K562 (cell line): ENCODE data around the gene RNF223. TPM values are rescaled to one million over a fixed set of nuclear protein-coding genes. Genes with fewer than 3 reads are reported as not detected.

Experiments
- ATF7 ChIP-seq: fragments of 450-650 bp; IDR thresholded peaks from 2 replicates; pipeline ENCODE4 v1.7.1; 2014; ENCODE audit warnings: mild to moderate bottlenecking, moderate library complexity
- BDP1 ChIP-seq: IDR thresholded peaks from 3 replicates; pipeline ENCODE4 v1.6.1; 2011; ENCODE audit not compliant: insufficient read length, insufficient read depth
- BRF1 ChIP-seq: IDR thresholded peaks from 3 replicates; pipeline ENCODE4 v1.6.1; 2011; ENCODE audit warnings: borderline replicate concordance, mild to moderate bottlenecking; ENCODE audit not compliant: insufficient read length; ENCODE audit errors: extremely low read depth
- CBX1 ChIP-seq: sonication (generic); IDR thresholded peaks from 2 replicates; pipeline ENCODE4 v1.6.1; 2016; ENCODE audit warnings: antibody characterized with exemption, low read depth, mild to moderate bottlenecking
- CSDE1 ChIP-seq, 2 experiments: fragments of 450-650 bp; IDR thresholded peaks; 2 replicates each; pipeline ENCODE4 v1.6.1; 2016; ENCODE audit warnings: mild to moderate bottlenecking in 1 of 2
- CXXC5 ChIP-seq: fragments of 250-450 bp; sonication (Bioruptor Pico); IDR thresholded peaks from 2 replicates; pipeline ENCODE4 v1.8.0; 2022; ENCODE audit warnings: inconsistent platforms, mild to moderate bottlenecking, moderate library complexity
- GABPB1 ChIP-seq: sonication (generic); formaldehyde crosslinking; IDR thresholded peaks from 2 replicates; pipeline ENCODE4 v1.8.0; 2022; ENCODE audit warnings: mild to moderate bottlenecking, missing genetic modification reagents
- GTF2A2 ChIP-seq: IDR thresholded peaks from 2 replicates; pipeline ENCODE4 v1.6.1; 2016; ENCODE audit warnings: mild to moderate bottlenecking, missing genetic modification characterization, missing compliant biosample characterization
- HDAC1 ChIP-seq, 2 experiments: fragments of 450-650 bp; IDR thresholded peaks; 2 replicates each; pipeline ENCODE4 v1.6.1; 2016 to 2017; ENCODE audit warnings: inconsistent platforms in 1 of 2, mild to moderate bottlenecking in 1 of 2, moderate library complexity in 1 of 2
- HEY1 ChIP-seq: fragments of 250-450 bp; sonication (Bioruptor Pico); IDR thresholded peaks from 2 replicates; pipeline ENCODE4 v1.5.0; 2020; ENCODE audit warnings: mild to moderate bottlenecking, moderate library complexity, borderline replicate concordance
- JUNB ChIP-seq: fragments of 450-650 bp; formaldehyde crosslinking; conservative IDR thresholded peaks from 2 replicates; pipeline ENCODE4 v1.4.0; 2020; ENCODE audit warnings: mild to moderate bottlenecking
- KLF1 ChIP-seq: fragments of 450-650 bp; IDR thresholded peaks from 2 replicates; pipeline ENCODE4 v1.6.1; 2016; ENCODE audit warnings: missing genetic modification characterization, missing compliant biosample characterization
- MAFF ChIP-seq: IDR thresholded peaks from 2 replicates; pipeline ENCODE4 v1.6.1; 2012; ENCODE audit warnings: low read length, improper control_type of control experiment
- MBD2 ChIP-seq: sonication (generic); IDR thresholded peaks from 2 replicates; pipeline ENCODE4 v1.6.1; 2016; ENCODE audit warnings: low read depth, borderline replicate concordance
- NR1H2 ChIP-seq: sonication (generic); formaldehyde crosslinking; IDR thresholded peaks from 2 replicates; pipeline ENCODE4 v1.4.0; 2020; ENCODE audit warnings: mild to moderate bottlenecking, missing genetic modification reagents
- RBM14 ChIP-seq: fragments of 200-400 bp; formaldehyde crosslinking; IDR thresholded peaks from 2 replicates; pipeline ENCODE4 v1.6.1; 2018; ENCODE audit warnings: low read depth, mild to moderate bottlenecking, low read length, moderate library complexity, borderline replicate concordance; ENCODE audit not compliant: insufficient read depth
- SIX5 ChIP-seq, 2 experiments: IDR thresholded peaks; 2 replicates each; pipeline ENCODE4 v1.6.1; 2011; ENCODE audit warnings: low read length in 2 of 2, borderline replicate concordance in 1 of 2, low read depth in 1 of 2, mild to moderate bottlenecking in 1 of 2, moderate library complexity in 1 of 2; ENCODE audit not compliant: insufficient read depth in 1 of 2
- SRSF7 ChIP-seq: fragments of 200-400 bp; formaldehyde crosslinking; optimal IDR thresholded peaks from 2 replicates; pipeline ENCODE3; 2017; ENCODE audit warnings: mild to moderate bottlenecking, low read depth, low read length
- TCF3 ChIP-seq: sonication (generic); formaldehyde crosslinking; IDR thresholded peaks from 2 replicates; pipeline ENCODE4 v1.4.0; 2020; ENCODE audit warnings: mild to moderate bottlenecking, missing genetic modification reagents
- ZBTB7A ChIP-seq: IDR thresholded peaks from 2 replicates; pipeline ENCODE4 v1.6.1; 2011; ENCODE audit warnings: low read depth, mild to moderate bottlenecking, low read length, moderate library complexity, borderline replicate concordance; ENCODE audit not compliant: control insufficient read depth
- ZNF124 ChIP-seq: sonication (generic); formaldehyde crosslinking; IDR thresholded peaks from 2 replicates; pipeline ENCODE4 v1.8.1; 2022; ENCODE audit warnings: missing genetic modification reagents
- ZNF165 ChIP-seq: fragments of 250-450 bp; sonication (Bioruptor Pico); IDR thresholded peaks from 2 replicates; pipeline ENCODE4 v1.4.0; 2020; ENCODE audit warnings: borderline replicate concordance
- ZNF282 ChIP-seq: sonication (generic); formaldehyde crosslinking; IDR thresholded peaks from 2 replicates; pipeline ENCODE4 v1.8.1; 2023; ENCODE audit warnings: missing genetic modification reagents
- polyA plus RNA-seq, 8 experiments: library from polyadenylated mRNA; depleted of rRNA in 4 of 8; stranded (reverse) in 5 of 8; unstranded in 3 of 8; fragments of >200 nt; fragmentation: Nextera tagmentation in 2 of 8; fragmentation: Illumina TruSeq in 1 of 8; extraction: Ambion mirVana in 2 of 8; extraction: Trizol in 1 of 8; gene quantifications; 2 replicates each; pipeline versions ENCODE4 v1.2.1 to v1.2.3, GENCODE V29; 2011 to 2014; ENCODE audit warnings: inconsistent platforms in 1 of 8, missing spikeins in 1 of 8
- total RNA-seq, 7 experiments: library from RNA; depleted of rRNA in 6 of 7; stranded (reverse); fragments of >200 nt in 6 of 7; fragmentation: Illumina TruSeq in 2 of 7; extraction: Trizol in 2 of 7; gene quantifications; 2 replicates each; pipeline versions ENCODE4 v1.2.1 to v1.2.3, GENCODE V29; 2011 to 2021; ENCODE audit warnings: low replicate concordance in 1 of 7
- TF ChIP-seq, protein P1 (sequence below): sonication (generic); formaldehyde crosslinking; IDR thresholded peaks from 2 replicates; pipeline ENCODE4 v1.4.0; 2020; ENCODE audit warnings: mild to moderate bottlenecking, missing genetic modification reagents
- TF ChIP-seq, protein P2 (sequence below): IDR thresholded peaks from 3 replicates; pipeline ENCODE4 v1.6.1; 2011; ENCODE audit warnings: borderline replicate concordance, mild to moderate bottlenecking; ENCODE audit not compliant: insufficient read length, insufficient read depth
- TF ChIP-seq, protein P3 (sequence below): sonication (generic); formaldehyde crosslinking; IDR thresholded peaks from 2 replicates; pipeline ENCODE4 v1.9.0; 2022; ENCODE audit warnings: mild to moderate bottlenecking, missing genetic modification reagents

RNF223 gene
- total and polyA plus RNA-seq, 9 of the 15 experiments (the other 6 are each of a cell fraction or from before 2014, with no cell fraction given) = 0.04 to 0.32 TPM; not detected in 7

DNA sequence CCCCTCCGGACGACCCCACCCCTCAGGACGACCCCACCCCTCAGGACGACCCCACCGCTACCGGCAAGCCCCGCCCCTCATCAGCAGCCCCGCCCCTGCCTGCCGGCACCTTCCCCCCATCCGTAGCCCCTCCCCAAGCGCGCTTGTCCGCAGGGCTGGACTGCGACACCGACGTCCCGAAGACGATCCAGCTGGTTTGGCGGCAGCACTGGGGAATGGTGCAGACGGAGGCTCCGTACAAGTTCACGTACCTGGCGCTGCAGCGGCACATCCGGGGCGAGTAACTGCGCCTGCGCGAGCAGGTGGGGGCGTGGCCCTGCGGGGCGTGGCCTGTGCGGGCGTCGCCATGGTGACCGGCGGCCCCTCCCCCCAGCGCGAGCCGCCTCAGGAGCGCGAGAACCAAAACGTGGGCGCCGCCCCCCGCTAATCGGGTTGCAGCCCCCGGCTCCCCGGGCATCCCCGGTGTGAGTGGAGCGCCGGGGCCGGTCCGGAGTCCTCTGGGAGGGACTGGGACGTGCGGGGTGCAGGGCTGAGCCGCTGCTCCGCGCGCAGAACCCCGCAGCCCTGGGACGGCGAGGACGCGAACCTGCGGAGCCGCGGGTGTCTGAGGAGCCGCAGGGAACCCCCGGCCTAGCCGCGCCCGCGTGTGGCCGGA lies 4.9 kb downstream of the RNF223 start (continued):
- TF ChIP-seq, protein P1, sequence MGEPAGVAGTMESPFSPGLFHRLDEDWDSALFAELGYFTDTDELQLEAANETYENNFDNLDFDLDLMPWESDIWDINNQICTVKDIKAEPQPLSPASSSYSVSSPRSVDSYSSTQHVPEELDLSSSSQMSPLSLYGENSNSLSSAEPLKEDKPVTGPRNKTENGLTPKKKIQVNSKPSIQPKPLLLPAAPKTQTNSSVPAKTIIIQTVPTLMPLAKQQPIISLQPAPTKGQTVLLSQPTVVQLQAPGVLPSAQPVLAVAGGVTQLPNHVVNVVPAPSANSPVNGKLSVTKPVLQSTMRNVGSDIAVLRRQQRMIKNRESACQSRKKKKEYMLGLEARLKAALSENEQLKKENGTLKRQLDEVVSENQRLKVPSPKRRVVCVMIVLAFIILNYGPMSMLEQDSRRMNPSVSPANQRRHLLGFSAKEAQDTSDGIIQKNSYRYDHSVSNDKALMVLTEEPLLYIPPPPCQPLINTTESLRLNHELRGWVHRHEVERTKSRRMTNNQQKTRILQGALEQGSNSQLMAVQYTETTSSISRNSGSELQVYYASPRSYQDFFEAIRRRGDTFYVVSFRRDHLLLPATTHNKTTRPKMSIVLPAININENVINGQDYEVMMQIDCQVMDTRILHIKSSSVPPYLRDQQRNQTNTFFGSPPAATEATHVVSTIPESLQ (CRISPR knock-in tag) = 0 out of 2 replicates have a peak, but pooled peaks have one; percentile 20
- TF ChIP-seq JUNB (CRISPR knock-in tag) (no peak), BDP1 (no peak), SRSF7 (no peak), ZNF282 (CRISPR knock-in tag) (0 out of 2 replicates have a peak, but pooled peaks have one; percentile 67), TCF3 (CRISPR knock-in tag) (no peak), CXXC5 (CRISPR knock-in tag) (peak; percentile 77), NR1H2 (no peak), GTF2A2 (no peak), HEY1 (no peak), CSDE1 (IDR thresholded peaks at IDR 0.05) (no peak; a peak in 1 of 4 replicates), ATF7 (0 out of 2 replicates have a peak, but pooled peaks have one; percentile 21), GABPB1 (CRISPR knock-in tag) (peak; percentile 63; the same call in 1 of the 2 replicates), HDAC1 (IDR thresholded peaks at IDR 0.05) (peak in 1 of 2 experiments; percentile 56; a peak in 1 of 4 replicates), MAFF (no peak), KLF1 (tag) (peak; percentile 82), CBX1 (peak; percentile 13; the same call in 1 of the 2 replicates), RBM14 (0 out of 2 replicates have a peak, but pooled peaks have one; percentile 4), SIX5 (IDR thresholded peaks at IDR 0.05; ENCODE audit: borderline replicate concordance in 1 of 2, insufficient read depth in 1 of 2, low read depth in 1 of 2, low read length in 2 of 2) (no peak), MBD2 (no peak; the same call in 1 of the 2 replicates), ZNF165 (CRISPR knock-in tag) (no peak), ZBTB7A (peak; percentile 89), ZNF124 (CRISPR knock-in tag) (no peak; the same call in 1 of the 2 replicates), BRF1 (no peak)
- TF ChIP-seq, protein P2, sequence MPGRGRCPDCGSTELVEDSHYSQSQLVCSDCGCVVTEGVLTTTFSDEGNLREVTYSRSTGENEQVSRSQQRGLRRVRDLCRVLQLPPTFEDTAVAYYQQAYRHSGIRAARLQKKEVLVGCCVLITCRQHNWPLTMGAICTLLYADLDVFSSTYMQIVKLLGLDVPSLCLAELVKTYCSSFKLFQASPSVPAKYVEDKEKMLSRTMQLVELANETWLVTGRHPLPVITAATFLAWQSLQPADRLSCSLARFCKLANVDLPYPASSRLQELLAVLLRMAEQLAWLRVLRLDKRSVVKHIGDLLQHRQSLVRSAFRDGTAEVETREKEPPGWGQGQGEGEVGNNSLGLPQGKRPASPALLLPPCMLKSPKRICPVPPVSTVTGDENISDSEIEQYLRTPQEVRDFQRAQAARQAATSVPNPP = no peak
- TF ChIP-seq, protein P3, sequence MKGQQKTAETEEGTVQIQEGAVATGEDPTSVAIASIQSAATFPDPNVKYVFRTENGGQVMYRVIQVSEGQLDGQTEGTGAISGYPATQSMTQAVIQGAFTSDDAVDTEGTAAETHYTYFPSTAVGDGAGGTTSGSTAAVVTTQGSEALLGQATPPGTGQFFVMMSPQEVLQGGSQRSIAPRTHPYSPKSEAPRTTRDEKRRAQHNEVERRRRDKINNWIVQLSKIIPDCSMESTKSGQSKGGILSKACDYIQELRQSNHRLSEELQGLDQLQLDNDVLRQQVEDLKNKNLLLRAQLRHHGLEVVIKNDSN (CRISPR knock-in tag) = peak; percentile 49
